Esophagus muscularis mucosa (tissue), 3 donors: ENCODE results near the gene POFUT1.

Experiments
- POLR2AphosphoS5 ChIP-seq, 2 donors: sonication (generic); formaldehyde crosslinking; IDR thresholded peaks; one replicate each; pipeline ENCODE4 v1.6.1; 2017; ENCODE audit warnings: antibody characterized with exemption in 2 of 2
- TF ChIP-seq, protein P1 (sequence below), 3 experiments: fragments of 200-600 bp in 2 of 3; fragments of 450-650 bp in 1 of 3; sonication (generic) in 2 of 3; IDR thresholded peaks; one replicate each; pipeline ENCODE4 v1.5.1; 2017 to 2019; ENCODE audit warnings: antibody characterized with exemption in 3 of 3, mild to moderate bottlenecking in 2 of 3, moderate library complexity in 1 of 3

- TF ChIP-seq, protein P1, sequence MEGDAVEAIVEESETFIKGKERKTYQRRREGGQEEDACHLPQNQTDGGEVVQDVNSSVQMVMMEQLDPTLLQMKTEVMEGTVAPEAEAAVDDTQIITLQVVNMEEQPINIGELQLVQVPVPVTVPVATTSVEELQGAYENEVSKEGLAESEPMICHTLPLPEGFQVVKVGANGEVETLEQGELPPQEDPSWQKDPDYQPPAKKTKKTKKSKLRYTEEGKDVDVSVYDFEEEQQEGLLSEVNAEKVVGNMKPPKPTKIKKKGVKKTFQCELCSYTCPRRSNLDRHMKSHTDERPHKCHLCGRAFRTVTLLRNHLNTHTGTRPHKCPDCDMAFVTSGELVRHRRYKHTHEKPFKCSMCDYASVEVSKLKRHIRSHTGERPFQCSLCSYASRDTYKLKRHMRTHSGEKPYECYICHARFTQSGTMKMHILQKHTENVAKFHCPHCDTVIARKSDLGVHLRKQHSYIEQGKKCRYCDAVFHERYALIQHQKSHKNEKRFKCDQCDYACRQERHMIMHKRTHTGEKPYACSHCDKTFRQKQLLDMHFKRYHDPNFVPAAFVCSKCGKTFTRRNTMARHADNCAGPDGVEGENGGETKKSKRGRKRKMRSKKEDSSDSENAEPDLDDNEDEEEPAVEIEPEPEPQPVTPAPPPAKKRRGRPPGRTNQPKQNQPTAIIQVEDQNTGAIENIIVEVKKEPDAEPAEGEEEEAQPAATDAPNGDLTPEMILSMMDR (IDR thresholded peaks at IDR 0.05), result no peak
- no peak for TF ChIP-seq POLR2AphosphoS5 (IDR thresholded peaks at IDR 0.05)
Observed at GRCh38 chr20:32248043-32248442, 40.4 kb downstream of the POFUT1 start.
